Mononuclear cell (primary cell): Measurements from ENCODE around the gene KCNQ1. TPM values are rescaled to one million over a fixed set of nuclear protein-coding genes. Genes with fewer than 3 reads are reported as not detected.

Experiments
- H3K27me3 ChIP-seq: 2 replicates; pipeline ENCODE4 v1.6.0; 2011; ENCODE audit warnings: low read length, control low read depth; ENCODE audit not compliant: insufficient read depth
- H3K4me1 ChIP-seq: 2 replicates; pipeline ENCODE4 v1.5.1; 2011; ENCODE audit warnings: mild to moderate bottlenecking, low read length, control low read depth; ENCODE audit not compliant: insufficient read depth
- H3K4me3 ChIP-seq: 2 replicates; pipeline ENCODE4 v1.5.1; 2011; ENCODE audit warnings: mild to moderate bottlenecking, low read length, moderate library complexity
- H3K9me3 ChIP-seq: 2 replicates; pipeline ENCODE4 v1.5.1; 2011; ENCODE audit warnings: low read depth, mild to moderate bottlenecking, control low read depth, low read length
- total RNA-seq: library from RNA; depleted of rRNA; stranded (reverse); fragments of >200 nt; gene quantifications from one replicate; pipeline ENCODE4 v1.2.3, GENCODE V29; 2012

KCNQ1 gene
- total RNA-seq, 1 donor, result 12.7 TPM

DNA sequence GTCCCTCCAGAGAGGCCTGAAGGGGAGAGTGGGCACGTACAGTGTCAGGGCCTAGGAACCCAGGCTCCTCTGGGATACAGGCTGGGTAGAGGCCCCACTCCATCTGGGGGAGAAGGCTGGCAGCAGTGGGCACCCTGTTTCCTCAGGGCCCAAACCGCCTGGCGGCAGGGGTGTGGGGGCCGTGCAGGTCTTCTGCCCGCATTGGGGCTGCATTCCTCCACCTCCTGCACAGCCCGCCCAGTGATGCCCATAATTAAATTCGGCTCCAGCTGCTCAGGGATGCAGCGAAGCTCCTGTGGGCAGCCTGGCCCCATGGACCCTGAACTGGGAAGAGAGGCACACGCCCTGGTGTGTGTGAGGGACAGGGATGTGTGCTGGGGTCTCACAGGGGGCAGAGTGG lies 219.6 kb downstream of the KCNQ1 start:
- Histone ChIP-seq H3K4me1 (no peaks in the 10 kb centered on the region), H3K4me3 (no peak overlapping the region), H3K27me3 (no peaks in the 10 kb centered on the region), H3K9me3 (no peaks in the 10 kb centered on the region)

DNA sequence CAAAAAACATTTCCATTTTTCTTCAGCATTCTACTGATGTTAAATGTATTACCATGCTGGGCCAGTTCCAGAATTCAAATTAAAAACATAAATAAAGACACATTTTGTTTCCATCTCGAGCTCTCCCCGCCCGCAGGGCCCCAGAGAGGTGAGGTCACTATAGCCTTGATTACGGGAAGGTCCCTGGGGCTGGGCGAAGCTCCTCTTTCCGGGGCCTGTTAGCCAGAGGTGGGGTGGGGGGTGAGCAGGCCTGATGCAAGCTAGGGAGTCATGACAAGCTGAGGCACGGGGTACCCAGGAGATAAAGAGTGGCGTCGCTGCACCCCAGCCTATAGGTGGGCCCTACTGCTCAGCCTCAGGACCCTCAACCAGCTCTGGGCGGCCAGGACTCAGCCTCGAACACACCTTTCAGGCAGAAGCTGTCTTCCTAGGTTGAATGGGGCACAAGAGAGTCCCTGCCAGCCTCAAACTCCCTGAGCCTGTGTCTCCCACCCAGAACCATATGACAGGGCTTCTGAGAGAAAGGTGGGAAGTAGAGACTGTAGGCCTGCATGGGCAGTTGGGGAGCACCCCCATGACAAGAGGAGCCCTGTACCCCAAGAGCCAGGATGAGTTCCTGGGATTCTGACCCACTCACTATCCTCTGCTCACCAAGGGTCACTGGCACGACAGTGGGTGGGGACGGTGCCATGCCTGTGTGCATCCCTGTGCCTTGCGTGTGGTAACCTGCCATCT lies 220.2 kb downstream of the KCNQ1 start:
- Histone ChIP-seq H3K9me3 (no peaks in the 10 kb centered on the region), H3K4me1 (no peaks in the 10 kb centered on the region), H3K4me3 (no peak overlapping the region), H3K27me3 (no peaks in the 10 kb centered on the region)

DNA sequence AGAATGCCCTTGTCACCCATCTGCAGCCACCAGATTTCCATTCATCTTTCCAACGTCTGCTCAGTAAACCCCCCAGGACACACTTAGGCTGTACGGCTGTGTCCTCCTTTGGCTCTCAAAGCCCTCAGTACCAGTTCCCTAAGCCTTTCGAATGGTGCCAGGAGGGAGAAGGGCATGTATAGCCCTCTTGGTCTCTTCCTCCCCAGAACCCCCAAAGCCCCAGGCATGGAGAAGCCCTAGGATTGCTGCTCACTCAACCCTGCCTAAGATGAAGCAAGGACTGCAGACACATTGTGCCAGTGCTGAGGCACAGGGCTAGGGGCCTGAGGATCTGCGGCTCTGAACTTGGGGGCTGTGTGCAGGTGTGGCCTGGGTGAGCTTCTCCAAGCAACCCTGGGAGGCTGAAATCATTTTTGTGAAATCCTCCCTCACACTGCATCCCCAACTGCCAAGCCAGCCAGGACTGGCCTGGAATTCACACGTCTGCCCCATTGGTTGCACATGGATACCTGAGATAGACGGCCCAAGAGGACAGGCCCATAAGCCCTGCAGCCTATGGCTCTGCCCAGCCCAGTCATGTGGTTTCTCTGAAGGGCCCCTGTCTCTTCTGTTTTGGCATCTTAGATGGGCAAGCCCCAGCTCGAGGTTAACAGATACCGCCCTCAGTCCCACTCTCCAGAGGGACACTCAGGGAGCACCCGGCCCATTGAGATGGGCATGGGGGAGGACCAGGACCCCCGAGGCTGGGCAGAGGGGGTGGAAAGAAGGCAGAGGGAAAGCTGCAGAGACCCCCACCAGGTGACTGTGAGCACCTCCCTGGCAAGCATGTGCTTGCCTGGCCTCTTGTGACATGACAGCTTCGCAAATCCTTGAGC lies 221.0 kb downstream of the KCNQ1 start:
- Histone ChIP-seq H3K4me1 (no peaks in the 10 kb centered on the region), H3K9me3 (no peaks in the 10 kb centered on the region), H3K27me3 (no peaks in the 10 kb centered on the region), H3K4me3 (no peak overlapping the region)

DNA sequence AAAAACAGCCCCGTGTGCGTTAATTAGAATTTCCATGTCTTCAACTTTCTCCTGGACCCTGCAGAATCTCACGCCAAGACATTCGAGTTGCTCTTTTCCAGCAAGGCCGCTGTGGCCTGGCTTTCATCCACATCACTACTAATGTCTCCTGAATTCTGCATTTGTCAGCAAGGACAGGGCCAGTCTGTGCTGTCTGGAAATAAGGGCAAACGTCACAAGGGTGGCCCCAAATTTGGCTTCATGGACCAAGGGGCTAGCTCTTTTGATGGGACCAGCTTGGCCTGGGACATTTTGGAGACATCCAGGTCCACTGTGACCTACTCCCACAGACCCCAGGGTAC lies 221.6 kb downstream of the KCNQ1 start:
- no peaks in the 10 kb centered on the region for H3K4me1 ChIP-seq
- no peaks in the 10 kb centered on the region for H3K27me3 ChIP-seq
- H3K4me3 ChIP-seq, result no peak overlapping the region
- H3K9me3 ChIP-seq, result no peaks in the 10 kb centered on the region

GRCh38 chr11:2666828-2667570 lies 222.2 kb downstream of the KCNQ1 start:
- Histone ChIP-seq H3K9me3 (no peaks in the 10 kb centered on the region), H3K27me3 (no peaks in the 10 kb centered on the region), H3K4me1 (no peaks in the 10 kb centered on the region), H3K4me3 (no peak overlapping the region)

DNA sequence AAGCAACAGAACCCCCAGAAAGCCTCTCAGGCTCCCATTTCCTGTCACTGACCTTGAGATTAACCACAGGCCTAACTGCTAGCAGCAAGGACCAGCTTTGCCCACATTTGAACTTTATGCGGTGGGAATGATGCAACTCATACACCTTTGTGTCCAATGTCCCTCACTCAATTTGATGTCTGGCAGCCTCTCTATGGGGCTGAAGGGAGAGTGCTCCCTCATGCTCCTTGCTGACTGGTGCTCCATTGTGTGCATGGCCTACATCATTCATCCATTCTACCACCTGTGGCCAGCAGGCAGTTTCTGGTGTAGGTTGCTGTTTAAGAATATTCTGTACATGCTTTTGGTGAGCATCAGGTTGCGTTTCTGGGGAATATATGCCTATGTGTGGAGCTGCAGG lies 223.1 kb downstream of the KCNQ1 start:
- Histone ChIP-seq H3K4me3 (no peak overlapping the region), H3K27me3 (no peaks in the 10 kb centered on the region), H3K9me3 (no peaks in the 10 kb centered on the region), H3K4me1 (no peaks in the 10 kb centered on the region)

GRCh38 chr11:2668876-2669275 lies 224.1 kb downstream of the KCNQ1 start:
- H3K4me3 ChIP-seq, result no peak overlapping the region
- H3K9me3 ChIP-seq, result no peaks in the 10 kb centered on the region
- no peaks in the 10 kb centered on the region for H3K27me3 ChIP-seq
- no peaks in the 10 kb centered on the region for H3K4me1 ChIP-seq

DNA sequence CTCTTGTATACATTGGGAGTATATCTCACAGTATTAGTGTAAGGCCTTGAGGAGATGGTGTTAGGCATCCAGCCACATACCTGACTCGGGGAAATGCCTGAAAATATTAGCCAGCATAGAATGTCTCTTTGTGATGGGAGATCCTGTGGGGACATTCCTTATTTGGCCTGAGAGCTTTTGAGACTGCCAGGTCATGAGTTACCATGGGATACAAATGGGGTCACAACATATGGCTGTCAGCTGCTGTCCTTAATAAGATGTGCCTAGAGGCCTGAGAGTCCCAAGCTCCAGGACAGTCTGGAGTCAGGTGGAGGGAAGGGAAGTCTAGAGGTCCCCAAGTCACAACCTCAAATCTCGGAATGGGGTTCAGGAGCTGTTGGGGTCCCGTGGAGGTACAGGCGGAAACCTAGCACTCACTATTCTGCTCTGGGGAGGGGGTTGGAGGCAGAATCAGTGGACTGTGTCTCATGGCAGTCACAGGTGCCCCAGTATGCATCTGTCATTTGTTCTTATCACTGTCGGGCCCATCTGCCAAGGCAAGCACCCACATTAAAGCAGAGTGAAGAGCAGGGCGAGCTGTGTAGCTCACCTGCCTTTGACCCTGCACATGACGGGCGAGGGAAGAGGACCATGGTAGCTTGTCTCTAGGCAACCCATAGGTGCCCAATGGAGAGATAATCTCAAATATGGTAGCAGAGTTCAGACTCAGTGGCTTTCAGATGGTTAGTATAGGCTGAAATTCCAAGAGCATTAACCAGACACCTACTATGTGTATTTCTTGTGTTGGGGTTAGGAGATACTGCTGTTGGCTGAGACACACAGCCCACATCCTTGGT lies 225.0 kb downstream of the KCNQ1 start:
- Histone ChIP-seq H3K27me3 (no peaks in the 10 kb centered on the region), H3K4me1 (no peaks in the 10 kb centered on the region), H3K9me3 (no peaks in the 10 kb centered on the region), H3K4me3 (no peak overlapping the region)

DNA sequence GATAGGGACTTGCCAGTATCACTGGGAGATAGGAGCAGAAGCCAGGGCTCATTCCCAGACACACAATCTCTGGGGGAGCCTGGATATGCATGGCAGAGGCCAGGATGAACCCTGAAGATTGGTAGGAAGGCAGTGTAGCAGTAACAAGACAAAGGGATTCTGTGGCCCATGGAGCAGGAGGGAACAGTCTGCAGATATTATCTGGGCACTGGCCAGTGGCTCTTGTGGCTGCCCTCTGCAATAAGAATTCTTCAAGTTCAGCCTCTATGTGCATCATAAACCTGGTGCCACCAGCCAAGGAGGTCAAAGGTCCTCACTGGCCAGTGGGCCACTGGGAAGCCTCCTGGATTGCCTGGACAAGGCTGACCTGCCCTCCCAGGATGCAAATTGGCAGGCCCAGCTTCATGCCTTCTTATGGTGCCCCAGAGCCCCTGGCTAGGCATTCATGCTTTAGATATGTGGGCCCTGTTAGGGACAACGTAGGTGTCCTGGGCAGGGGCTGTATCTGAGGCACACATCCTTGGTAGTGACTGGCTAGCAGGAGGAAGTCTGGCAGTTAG lies 225.8 kb downstream of the KCNQ1 start:
- Histone ChIP-seq H3K4me1 (no peaks in the 10 kb centered on the region), H3K27me3 (no peaks in the 10 kb centered on the region), H3K9me3 (no peaks in the 10 kb centered on the region), H3K4me3 (no peak overlapping the region)

- Histone ChIP-seq H3K4me1 (peaks cover 7% of the 10 kb centered on the region), H3K27me3 (no peaks in the 10 kb centered on the region), H3K4me3 (no peak overlapping the region), H3K9me3 (no peaks in the 10 kb centered on the region)
Measured at GRCh38 chr11:2671748-2672147, 226.9 kb downstream of the KCNQ1 start.

GRCh38 chr11:2672553-2673249 lies 227.9 kb downstream of the KCNQ1 start:
- no peak overlapping the region for H3K4me3 ChIP-seq
- H3K4me1 ChIP-seq, result peaks cover 13% of the 10 kb centered on the region
- H3K27me3 ChIP-seq, result no peaks in the 10 kb centered on the region
- H3K9me3 ChIP-seq, result no peaks in the 10 kb centered on the region

DNA sequence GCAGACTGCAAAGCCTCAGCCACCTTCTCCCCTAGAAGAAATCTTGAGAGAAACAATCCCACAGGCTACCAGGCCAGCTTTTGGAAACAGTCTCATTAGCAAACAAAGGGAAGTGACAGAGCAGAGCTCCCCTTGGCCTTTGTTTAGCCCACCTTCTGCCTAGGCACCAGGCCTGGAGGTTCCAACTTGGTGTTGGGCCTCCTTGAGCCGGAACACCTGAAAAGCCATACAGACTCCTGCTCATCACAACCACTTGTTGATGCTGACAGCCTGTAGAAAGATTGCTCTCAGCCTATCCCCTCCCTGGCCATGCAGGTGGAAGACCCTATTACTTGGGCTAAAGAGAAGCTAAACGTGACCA lies 228.4 kb downstream of the KCNQ1 start:
- no peaks in the 10 kb centered on the region for H3K27me3 ChIP-seq
- no peak overlapping the region for H3K4me3 ChIP-seq
- no peaks in the 10 kb centered on the region for H3K9me3 ChIP-seq
- H3K4me1 ChIP-seq, result peaks cover 13% of the 10 kb centered on the region

- Histone ChIP-seq H3K4me3 (no peak overlapping the region), H3K27me3 (no peaks in the 10 kb centered on the region), H3K4me1 (peaks cover 13% of the 10 kb centered on the region), H3K9me3 (no peaks in the 10 kb centered on the region)
Measured at GRCh38 chr11:2673871-2674471, 229.2 kb downstream of the KCNQ1 start.
